MM.1S (cell line): ENCODE measurements around the gene ORC3.
A peak's percentile ranks its signal among the peaks of the same experiment; 100 is the strongest.

Experiments used
- DNase-seq: peaks from one replicate; pipeline ENCODE4 v3.0.0-alpha.2; 2015
- H2AFZ ChIP-seq: fragments of 300-600 bp; sonication (generic); 2 replicates; pipeline ENCODE4 v1.6.0; 2016; ENCODE audit warnings: antibody characterized with exemption, low read length
- H3F3A ChIP-seq: fragments of 300-600 bp; sonication (generic); 2 replicates; pipeline ENCODE4 v1.6.1; 2016; ENCODE audit warnings: mild to moderate bottlenecking, antibody characterized with exemption, low read length, moderate library complexity, mixed read lengths; ENCODE audit not compliant: insufficient read depth
- H3K27ac ChIP-seq: fragments of 300-600 bp; sonication (generic); 2 replicates; pipeline ENCODE4 v1.5.1; 2016; ENCODE audit warnings: mild to moderate bottlenecking, low read length
- H3K27me3 ChIP-seq: fragments of 300-600 bp; sonication (generic); replicated peaks from 2 replicates; pipeline ENCODE4 v1.6.0; 2016; ENCODE audit warnings: low read length; ENCODE audit not compliant: insufficient read depth
- H3K36me3 ChIP-seq: fragments of 300-600 bp; sonication (generic); replicated peaks from 2 replicates; pipeline ENCODE4 v1.6.1; 2016; ENCODE audit warnings: mild to moderate bottlenecking, low read length, mixed read lengths; ENCODE audit not compliant: insufficient read depth
- H3K4me1 ChIP-seq: fragments of 300-600 bp; sonication (generic); 2 replicates; pipeline ENCODE4 v1.6.1; 2016; ENCODE audit warnings: low read length, mixed read lengths
- H3K4me2 ChIP-seq: fragments of 300-600 bp; sonication (generic); 2 replicates; pipeline ENCODE4 v1.6.0; 2016; ENCODE audit warnings: low read depth, low read length
- H3K4me3 ChIP-seq: fragments of 300-600 bp; sonication (generic); 2 replicates; pipeline ENCODE4 v1.5.1; 2016; ENCODE audit warnings: low read length, mixed read lengths
- H3K79me2 ChIP-seq: fragments of 300-600 bp; sonication (generic); 2 replicates; pipeline ENCODE4 v1.6.1; 2016; ENCODE audit warnings: mixed run types, low read length, mixed read lengths
- H3K9ac ChIP-seq: fragments of 300-600 bp; sonication (generic); 2 replicates; pipeline ENCODE4 v1.6.1; 2016; ENCODE audit warnings: low read length, mixed read lengths
- H3K9me2 ChIP-seq: fragments of 300-600 bp; sonication (generic); replicated peaks from 2 replicates; pipeline ENCODE4 v1.6.1; 2016; ENCODE audit warnings: mild to moderate bottlenecking, low read length, mixed read lengths; ENCODE audit not compliant: insufficient read depth
- H3K9me3 ChIP-seq: fragments of 300-600 bp; sonication (generic); replicated peaks from 2 replicates; pipeline ENCODE4 v1.6.1; 2016; ENCODE audit warnings: mild to moderate bottlenecking, low read length, mixed read lengths; ENCODE audit not compliant: insufficient read depth
- H4K20me1 ChIP-seq: fragments of 300-600 bp; sonication (generic); 2 replicates; pipeline ENCODE4 v1.6.1; 2016; ENCODE audit warnings: mild to moderate bottlenecking, low read length, moderate library complexity, mixed read lengths; ENCODE audit not compliant: insufficient read depth
- CTCF ChIP-seq: fragments of 300-600 bp; sonication (generic); IDR thresholded peaks from 2 replicates; pipeline ENCODE4 v1.5.1; 2016; ENCODE audit warnings: antibody characterized with exemption, low read length, mixed read lengths
- EZH2 ChIP-seq: fragments of 300-600 bp; sonication (generic); optimal IDR thresholded peaks from 2 replicates; pipeline ENCODE3; 2017; ENCODE audit warnings: low read depth, mild to moderate bottlenecking, antibody characterized with exemption, low read length, mixed read lengths
- EZH2phosphoT487 ChIP-seq: fragments of 300-600 bp; sonication (generic); IDR thresholded peaks from 2 replicates; pipeline ENCODE4 v1.6.1; 2018; ENCODE audit warnings: antibody characterized with exemption, low read length

ORC3 gene

GRCh38 chr6:87561017-87561416 is 28.9 kb upstream of the ORC3 start:
- TF ChIP-seq EZH2phosphoT487 = no peak
- TF ChIP-seq CTCF = no peak
- no peak for TF ChIP-seq EZH2
- Histone ChIP-seq H3K36me3 (peaks cover 8% of the 10 kb centered on the region; the same call in 1 of the 2 replicates), H3K9ac (no peak overlapping the region)

GRCh38 chr6:87572021-87572420 is 17.9 kb upstream of the ORC3 start:
- Histone ChIP-seq H3K36me3 (no peaks in the 10 kb centered on the region), H3F3A (peaks cover 13% of the 10 kb centered on the region), H3K4me3 (no peak overlapping the region), H3K9me3 (no peaks in the 10 kb centered on the region), H2AFZ (no peak overlapping the region), H3K4me2 (no peak overlapping the region), H3K27ac (no peak overlapping the region), H3K9me2 (no peaks in the 10 kb centered on the region), H3K4me1 (peaks cover 34% of the 10 kb centered on the region), H4K20me1 (no peaks in the 10 kb centered on the region), H3K9ac (no peak overlapping the region), H3K79me2 (peaks cover 82% of the 10 kb centered on the region), H3K27me3 (no peaks in the 10 kb centered on the region)
- TF ChIP-seq EZH2 (no peak), EZH2phosphoT487 (no peak), CTCF (no peak)
- DNase-seq = no peak

More at GRCh38 chr6:87561017-87561416, 28.9 kb upstream of the ORC3 start:
- no peak overlapping the region for H3K4me2 ChIP-seq
- H3K79me2 ChIP-seq = 0 out of 2 replicates have a peak, but pooled peaks cover 3% of the 10 kb centered on the region
- no peaks in the 10 kb centered on the region for H3K9me2 ChIP-seq
- no peaks in the 10 kb centered on the region for H4K20me1 ChIP-seq
- no peaks in the 10 kb centered on the region for H3K27me3 ChIP-seq
- no peak for DNase-seq
- no peak overlapping the region for H3K27ac ChIP-seq
- H3K4me1 ChIP-seq = no peaks in the 10 kb centered on the region
- H3K9me3 ChIP-seq = no peaks in the 10 kb centered on the region
- no peak overlapping the region for H3K4me3 ChIP-seq
- no peak overlapping the region for H2AFZ ChIP-seq
- no peaks in the 10 kb centered on the region for H3F3A ChIP-seq

- DNase-seq = peak; percentile 24
- H3K4me1 ChIP-seq = peaks cover 34% of the 10 kb centered on the region
- H3K79me2 ChIP-seq = peaks cover 88% of the 10 kb centered on the region
- H4K20me1 ChIP-seq = no peaks in the 10 kb centered on the region
- H2AFZ ChIP-seq = no peak overlapping the region
- TF ChIP-seq EZH2phosphoT487 = no peak
- no peak for TF ChIP-seq EZH2
- no peak for TF ChIP-seq CTCF
- peak overlapping the region; percentile 65 for H3K4me2 ChIP-seq
- no peaks in the 10 kb centered on the region for H3K9me2 ChIP-seq
- H3K4me3 ChIP-seq = peak overlapping the region; percentile 13; the same call in 1 of the 2 replicates
- H3K9me3 ChIP-seq = no peaks in the 10 kb centered on the region
- no peaks in the 10 kb centered on the region for H3K27me3 ChIP-seq
- H3K9ac ChIP-seq = no peak overlapping the region
- H3F3A ChIP-seq = peaks cover 13% of the 10 kb centered on the region
- no peaks in the 10 kb centered on the region for H3K36me3 ChIP-seq
- H3K27ac ChIP-seq = peak overlapping the region; percentile 64
Measured at GRCh38 chr6:87572883-87573282, 17.1 kb upstream of the ORC3 start.
